AG09309 (cell line): ENCODE data around the gene SERAC1.

Experiments used
- DNase-seq: peaks from one replicate; pipeline ENCODE4 v3.0.0-alpha.2; 2010; ENCODE audit warnings: low read depth
- H3K4me3 ChIP-seq: 2 replicates; pipeline ENCODE4 v1.5.1; 2011; ENCODE audit warnings: mild to moderate bottlenecking, low read depth, low read length, moderate library complexity; ENCODE audit not compliant: control insufficient read depth
- TF ChIP-seq, protein P1 (sequence below): IDR thresholded peaks from 2 replicates; pipeline ENCODE4 v1.5.1; 2011; ENCODE audit warnings: mild to moderate bottlenecking, low read depth, low read length, inconsistent platforms; ENCODE audit not compliant: insufficient read depth, control insufficient read depth; ENCODE audit errors: missing control alignments

Gene SERAC1

DNA sequence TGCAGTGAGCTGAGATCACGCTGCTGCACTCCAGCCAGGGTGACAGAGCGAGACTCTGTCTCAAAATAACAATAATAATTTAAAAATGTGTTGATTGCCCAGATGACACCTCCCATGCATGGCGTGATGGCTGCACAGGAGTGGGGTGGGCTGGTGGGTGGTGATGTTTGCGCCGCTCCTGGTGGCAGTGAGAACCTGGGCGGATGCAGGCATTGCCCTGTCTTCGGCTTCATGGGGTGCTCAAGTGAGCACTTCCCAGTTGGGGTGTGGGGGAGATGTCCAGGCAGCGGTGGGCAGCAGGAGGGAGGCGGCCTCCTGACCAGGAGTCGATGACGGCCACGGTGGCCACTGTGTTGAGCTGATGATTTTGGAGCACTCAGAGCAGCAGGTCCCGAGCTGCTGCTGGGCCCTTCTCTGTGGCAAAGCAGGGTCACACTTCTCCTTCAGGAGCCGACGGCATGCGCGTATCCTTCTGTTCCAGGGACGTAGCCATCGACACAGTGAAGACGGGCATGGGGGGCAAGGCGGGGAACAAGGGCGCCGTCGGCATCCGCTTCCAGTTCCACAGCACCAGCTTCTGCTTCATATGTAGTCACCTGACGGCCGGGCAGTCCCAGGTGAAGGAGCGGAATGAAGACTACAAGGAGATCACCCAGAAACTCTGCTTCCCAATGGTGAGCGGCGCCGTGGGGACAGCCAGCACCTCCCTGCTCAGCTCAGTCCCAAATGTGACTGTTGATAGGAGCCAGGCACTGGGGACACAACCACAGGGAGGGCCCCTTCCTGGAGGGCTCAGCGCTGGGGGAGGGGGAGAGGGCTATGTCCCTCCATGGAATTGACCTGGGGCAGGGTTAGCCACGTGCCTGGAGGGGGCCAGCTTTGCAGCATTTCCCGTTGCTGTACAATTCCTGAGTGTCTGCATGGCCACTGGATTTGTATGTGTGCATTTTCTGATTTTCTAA is 96.7 kb downstream of the SERAC1 start:
- TF ChIP-seq, protein P1, sequence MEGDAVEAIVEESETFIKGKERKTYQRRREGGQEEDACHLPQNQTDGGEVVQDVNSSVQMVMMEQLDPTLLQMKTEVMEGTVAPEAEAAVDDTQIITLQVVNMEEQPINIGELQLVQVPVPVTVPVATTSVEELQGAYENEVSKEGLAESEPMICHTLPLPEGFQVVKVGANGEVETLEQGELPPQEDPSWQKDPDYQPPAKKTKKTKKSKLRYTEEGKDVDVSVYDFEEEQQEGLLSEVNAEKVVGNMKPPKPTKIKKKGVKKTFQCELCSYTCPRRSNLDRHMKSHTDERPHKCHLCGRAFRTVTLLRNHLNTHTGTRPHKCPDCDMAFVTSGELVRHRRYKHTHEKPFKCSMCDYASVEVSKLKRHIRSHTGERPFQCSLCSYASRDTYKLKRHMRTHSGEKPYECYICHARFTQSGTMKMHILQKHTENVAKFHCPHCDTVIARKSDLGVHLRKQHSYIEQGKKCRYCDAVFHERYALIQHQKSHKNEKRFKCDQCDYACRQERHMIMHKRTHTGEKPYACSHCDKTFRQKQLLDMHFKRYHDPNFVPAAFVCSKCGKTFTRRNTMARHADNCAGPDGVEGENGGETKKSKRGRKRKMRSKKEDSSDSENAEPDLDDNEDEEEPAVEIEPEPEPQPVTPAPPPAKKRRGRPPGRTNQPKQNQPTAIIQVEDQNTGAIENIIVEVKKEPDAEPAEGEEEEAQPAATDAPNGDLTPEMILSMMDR = no peak
- H3K4me3 ChIP-seq = no peak overlapping the region
- no peak for DNase-seq

DNA sequence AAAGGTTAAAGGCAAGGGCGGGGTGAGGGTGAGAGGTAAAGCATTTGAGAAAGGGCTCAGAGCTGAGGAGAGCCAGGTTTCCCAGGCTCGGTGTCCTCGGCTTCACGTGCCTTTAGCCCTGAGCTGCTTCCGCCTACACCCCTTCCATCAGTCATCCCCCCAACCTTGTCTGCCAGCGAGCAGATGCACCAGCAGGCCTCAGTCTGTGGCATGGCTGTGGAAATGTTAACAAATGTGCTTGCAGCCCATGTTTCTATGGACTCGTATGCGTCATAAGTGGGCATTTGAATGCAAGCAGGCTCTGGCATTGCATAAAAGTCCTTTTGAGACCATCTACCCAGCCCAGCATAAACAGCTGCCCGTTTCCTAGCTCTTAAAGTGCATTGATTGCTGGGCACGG is 97.5 kb downstream of the SERAC1 start:
- TF ChIP-seq, protein P1 = no peak
- H3K4me3 ChIP-seq = no peak overlapping the region
- no peak for DNase-seq

DNA sequence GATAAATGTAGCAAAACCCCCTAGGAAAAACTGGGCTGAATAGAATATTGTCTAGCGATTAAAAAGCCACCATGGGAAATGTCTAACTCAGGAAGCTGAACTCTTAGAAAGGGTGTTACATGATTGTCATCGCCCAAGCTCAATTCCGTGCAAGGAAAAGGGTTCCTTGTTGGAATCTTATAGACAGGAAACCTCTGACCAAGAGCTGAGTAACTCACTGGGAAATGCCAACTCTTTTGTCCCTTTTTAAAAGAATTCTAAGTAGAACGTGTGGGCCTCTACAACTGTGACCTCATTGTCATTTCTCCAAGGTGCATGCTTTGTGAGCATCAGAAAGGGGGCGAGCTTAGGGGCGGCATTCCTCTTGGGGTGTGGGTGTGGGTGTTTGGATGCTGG is 98.3 kb downstream of the SERAC1 start:
- no peak overlapping the region for H3K4me3 ChIP-seq
- no peak for DNase-seq
- TF ChIP-seq, protein P1 = no peak

DNA sequence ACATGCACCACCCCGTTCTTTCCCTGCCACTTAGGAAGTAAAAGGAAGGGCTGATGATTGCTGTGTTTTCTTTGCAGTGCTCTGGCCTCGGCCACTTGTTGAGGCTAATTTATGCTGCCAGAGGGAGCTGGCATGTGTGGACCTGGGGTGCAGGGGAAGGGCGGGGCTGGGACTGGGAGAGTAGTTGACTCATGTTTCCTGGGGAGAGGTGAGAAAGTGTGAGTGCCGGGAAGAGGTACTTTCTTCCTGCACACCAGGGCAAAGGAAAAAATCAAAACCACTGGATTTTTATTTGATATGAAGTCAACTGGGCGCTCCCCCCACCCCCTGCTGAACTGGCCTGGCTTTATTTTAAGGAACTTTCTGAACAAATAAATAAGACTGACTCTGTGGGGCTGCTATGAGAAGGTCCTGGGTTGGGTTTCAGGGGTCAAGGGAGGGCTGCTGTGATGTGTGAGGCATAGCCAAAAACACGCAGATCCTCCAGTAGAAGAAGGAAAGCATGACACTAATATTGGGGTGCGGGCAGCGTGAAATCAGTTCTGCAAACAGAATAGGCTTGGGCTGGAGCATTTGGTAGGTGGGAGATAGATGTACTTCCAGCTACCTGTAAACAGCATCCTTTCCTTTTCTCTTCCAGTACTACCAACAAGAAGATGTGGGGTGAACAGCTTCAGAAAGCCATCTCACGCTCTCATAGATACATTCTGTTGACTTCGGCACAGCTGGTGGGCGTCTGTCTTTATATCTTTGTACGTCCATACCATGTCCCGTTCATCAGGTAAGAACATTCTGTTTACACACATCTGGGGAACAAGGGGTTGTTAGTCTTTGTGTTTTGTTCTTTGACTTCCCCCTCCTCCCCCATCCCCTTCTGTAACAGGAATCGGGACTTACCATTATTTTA is 98.9 kb downstream of the SERAC1 start:
- TF ChIP-seq, protein P1 = no peak
- DNase-seq = no peak
- no peak overlapping the region for H3K4me3 ChIP-seq

DNA sequence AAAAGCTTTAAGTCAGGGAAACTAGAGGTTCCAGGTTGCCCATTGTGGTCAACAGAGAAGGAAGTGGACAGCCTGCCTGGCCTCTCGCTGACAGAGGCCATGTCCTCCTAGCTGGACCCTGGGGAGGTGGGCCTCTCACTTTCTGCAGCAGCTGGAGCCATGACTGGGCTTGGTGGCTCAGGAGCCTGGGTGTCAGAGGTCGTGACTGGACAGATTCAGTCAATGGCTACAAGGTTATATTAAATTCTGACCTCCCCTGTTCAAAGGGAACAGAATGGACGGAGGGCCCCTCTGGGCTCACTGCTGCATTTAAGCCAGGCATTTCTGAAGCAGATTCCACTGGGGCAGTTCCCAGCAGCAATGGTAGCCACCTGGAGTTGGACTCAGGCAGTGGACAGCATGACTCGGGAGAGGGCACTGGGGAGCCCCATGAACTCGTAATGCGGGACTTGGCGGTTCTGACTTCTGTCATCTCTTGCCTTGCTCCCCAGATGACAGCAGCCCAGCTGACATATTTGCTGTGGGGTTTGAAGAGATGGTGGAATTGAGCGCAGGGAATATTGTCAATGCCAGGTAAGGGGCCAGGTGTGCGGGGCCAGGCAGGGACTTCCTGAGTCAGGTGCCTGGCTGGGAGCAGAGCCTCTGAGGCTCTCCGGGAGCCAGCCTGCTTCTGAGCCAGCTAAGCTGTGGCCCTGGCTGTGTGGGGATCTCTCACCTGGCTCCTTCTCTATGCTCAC is 99.7 kb downstream of the SERAC1 start:
- H3K4me3 ChIP-seq = no peak overlapping the region
- TF ChIP-seq, protein P1 = no peak
- DNase-seq = no peak

DNA sequence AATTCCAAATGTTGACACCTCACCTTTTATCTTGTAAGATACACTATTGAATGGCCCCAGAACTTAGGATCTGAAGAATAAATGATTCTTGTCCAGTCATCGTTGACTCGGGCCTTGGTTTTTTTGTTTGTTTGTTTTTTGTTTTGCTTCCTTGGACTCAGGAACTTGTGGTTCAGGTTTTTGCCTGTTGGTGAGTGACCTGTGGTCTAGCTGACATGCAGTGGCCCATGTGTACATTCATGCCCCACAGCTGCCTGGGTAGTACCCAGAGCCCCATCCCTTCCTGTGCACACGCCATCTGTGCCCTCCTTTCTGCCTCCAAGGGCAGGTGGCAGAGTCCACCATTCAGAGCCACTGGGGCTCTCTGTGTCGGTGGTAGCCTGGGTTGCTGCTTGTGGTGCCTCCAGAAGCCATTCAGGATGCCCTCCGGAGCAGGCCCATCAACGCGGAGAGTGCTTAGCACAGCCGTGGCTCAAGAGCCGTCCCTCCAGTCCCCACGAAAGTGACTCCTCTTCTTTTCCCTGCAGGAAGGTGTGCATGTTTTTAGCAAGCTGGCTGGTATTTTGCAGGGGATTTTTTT is 100.5 kb downstream of the SERAC1 start:
- DNase-seq = no peak
- TF ChIP-seq, protein P1 = no peak
- no peak overlapping the region for H3K4me3 ChIP-seq
